Hypothalamus (tissue), 51 donors: Measurements from ENCODE around the gene MAP1LC3B2.

Experiments
- DNase-seq, 51 donors: peaks; one replicate each; lab custom pipeline; 2025; lab: John Stamatoyannopoulos, UW

Gene MAP1LC3B2

DNA sequence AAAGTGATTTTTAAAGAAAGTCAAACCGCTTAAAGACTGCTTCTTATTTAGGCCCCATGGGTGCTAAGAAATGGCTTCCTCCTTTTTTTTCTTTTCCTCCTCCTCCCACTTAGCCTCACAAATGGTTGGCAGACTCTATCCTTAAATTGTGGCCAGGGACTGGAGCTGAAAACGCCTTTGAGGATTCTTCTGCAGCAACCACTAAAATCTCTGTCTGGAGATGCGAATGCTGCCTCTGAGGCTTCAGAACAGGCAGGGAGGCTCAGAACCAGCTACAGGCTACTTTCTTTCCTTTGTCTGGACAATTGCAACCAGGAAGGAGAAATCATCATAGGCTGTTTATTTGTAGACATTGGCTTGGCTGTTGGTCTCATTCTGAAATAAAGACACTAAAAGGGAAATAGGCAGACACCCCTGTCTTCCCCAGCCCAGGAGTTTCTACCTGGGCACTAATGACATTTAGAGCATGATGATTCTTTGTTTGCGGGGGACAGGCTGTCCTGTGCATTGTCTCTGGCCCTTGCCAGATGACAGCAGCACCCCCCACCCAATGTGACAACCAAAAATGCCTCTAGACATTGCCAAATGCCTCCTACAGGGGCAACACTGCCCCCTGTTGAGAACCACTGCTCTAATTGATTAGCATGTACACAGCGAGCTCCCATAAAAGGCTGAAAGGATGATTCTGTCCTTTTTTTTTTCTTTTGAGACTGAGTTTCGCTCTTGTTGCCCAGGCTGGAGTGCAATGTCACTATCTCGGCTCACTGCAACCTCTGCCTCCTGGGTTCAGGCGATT is 50.3 kb downstream of the MAP1LC3B2 start:
- peak in 1 of 51 donors; percentile 5 for DNase-seq

DNA sequence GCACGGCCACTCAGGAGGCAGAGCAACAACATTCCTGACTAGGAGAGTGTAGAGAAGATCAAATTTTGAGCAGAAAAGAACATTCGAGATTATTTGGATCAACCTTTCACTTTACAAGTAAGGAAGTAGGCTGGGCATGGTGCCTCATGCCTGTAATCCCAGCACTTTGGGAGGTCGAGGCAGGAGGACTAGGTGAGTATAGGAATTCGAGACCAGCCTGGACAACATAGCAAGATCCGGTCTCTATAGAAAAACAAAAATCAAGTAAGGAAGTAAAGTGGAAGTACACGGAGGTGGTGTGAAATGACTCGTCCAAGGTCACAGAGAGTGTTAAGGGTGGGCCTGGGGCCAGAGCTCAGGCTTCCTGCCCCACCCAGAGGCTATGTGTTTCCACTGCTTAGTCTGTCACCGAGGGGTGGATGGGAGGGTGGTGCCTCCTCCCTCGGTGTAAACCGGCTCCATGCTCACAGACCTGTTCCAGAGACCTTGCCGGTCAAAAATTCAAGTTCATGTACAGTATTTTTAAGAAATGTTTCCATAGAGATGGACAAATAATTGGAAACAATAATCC is 51.9 kb downstream of the MAP1LC3B2 start:
- DNase-seq: no peak

DNA sequence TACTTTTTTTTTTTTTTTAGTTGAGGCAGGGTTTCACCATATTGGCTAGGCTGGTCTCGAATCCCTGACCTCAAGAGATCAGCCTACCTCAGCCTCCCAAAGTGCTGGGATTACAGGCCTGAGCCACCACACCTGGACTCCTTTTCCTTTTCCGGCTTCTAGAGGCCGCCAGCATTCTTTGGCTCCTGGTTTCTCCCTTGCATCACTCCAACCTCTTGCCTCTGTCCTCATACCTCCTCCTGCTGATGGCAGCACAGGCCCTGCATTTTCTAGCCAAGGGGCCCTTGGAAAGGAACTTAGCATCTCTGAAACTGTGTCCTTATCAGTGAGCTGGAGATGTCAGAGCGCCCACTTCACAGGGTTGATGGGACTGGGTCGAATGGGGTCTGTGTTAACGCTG is 53.3 kb downstream of the MAP1LC3B2 start:
- DNase-seq: no peak

DNA sequence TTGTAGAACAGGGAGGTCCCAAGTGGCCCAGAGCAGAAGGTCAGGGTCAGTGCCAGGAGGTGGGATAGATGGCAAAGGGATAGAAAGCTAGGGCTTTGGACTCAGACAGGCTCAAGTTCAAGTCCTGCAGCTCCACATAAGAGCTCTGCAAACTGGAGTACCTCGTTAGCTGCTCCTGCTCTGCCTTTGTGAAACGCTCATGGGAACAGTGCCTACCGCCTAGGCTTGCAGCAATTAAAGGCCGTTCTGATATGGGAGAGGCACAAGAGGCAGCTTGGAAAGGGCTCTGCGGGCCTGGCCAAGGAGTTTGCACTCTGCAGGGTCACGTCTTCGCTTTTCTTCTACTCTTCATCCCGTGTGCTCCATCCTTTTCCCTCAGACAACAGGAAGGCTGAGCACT is 54.1 kb downstream of the MAP1LC3B2 start:
- no peak for DNase-seq

DNA sequence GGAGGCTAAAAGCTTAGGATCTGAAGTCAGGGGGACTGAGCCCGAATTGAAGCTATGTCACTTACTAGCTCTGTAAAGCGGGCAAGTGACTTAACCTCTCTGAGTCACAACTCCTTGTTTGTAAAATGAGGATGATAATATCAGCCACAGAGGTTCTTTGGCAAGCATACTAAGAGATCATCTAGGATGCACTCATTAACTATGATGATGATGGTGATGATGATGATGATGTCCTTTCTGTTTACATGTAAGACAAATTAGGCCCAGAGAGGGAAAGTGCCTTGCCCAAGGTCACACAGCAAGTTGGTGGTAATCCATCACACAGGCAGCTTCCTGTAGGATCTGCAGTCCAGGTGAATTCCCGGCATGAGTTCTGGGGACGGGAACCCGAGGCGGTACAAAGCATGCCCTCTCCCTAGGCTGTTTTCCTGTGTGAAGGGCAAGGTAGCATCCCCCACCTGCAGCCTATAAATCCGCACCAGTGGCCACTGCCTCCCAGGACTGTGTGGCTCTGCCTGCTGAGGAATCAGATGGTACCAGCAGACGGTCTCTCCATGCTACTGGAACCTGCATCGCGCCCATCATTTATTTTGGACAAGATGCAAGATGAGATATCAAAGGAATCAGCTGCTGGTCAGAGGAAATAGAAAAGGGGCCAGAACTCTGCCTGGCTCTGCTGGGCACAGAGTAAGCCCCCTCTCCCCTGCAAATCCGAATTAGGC is 55.2 kb downstream of the MAP1LC3B2 start:
- DNase-seq: no peak

DNA sequence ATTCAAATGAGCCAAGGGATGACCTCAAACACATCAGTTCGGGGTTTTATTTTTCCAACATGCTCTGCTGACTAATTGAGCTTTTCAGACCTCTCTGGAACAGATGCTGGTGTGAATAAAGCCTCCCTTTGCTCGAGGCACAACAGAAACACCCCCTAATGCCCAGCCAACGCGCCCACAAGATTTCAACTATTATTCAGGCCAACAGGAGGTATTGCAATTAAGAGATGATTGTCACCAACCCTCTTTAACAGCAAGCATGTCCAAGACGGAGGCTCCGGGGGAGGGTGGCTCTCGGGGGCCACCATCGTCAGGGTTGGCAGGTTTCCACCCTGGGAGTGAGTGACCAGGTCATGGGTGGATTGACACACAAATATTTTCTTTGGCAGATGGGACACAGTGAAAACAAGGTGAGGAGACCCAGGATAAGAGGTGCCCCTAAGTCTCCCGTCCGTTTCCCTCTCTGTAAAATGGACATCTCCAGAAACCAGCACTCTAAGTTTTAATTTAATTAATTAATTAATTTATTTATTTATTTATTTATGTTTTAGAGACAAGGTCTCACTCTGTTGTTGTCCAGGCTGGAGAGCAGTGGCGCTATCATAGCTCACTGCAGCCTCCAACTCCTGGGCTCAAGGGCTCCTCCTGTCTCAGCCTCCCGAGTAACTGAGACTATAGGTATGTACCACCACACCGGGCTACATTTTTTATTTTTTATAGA is 56.1 kb downstream of the MAP1LC3B2 start:
- no peak for DNase-seq

DNA sequence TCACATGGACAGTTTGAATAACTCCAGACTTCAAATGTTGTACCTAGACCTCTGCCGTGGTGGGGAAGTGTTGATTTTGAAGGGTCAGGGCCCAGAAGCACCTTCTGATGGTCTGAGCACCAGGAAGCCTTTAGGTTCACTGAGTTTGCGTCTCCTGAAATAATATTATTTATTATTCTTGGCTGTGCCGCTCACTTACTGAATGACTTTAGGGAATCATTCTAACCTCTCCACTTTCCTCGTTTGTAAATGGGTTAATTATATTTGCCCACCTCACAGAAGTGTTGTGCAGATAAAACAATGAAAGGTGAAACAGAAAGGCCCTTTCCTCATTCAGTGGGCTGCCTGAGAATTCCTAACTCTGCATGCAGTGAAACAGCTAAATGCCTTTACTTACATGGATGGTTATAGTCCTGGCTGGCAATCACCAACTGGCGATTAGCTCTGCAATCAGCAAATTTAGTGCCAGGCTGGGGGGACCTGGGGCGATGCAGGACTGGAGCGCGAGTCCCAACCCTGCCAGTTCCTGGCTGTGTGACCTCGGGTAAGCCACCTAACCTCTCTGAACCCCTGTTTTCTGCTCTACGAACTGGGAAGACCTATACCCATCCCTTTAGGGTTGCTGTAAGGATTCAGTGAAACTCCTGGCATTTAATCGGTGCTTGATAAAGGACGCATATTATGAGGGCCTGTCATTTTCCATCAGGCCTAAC is 57.5 kb downstream of the MAP1LC3B2 start:
- no peak for DNase-seq

DNA sequence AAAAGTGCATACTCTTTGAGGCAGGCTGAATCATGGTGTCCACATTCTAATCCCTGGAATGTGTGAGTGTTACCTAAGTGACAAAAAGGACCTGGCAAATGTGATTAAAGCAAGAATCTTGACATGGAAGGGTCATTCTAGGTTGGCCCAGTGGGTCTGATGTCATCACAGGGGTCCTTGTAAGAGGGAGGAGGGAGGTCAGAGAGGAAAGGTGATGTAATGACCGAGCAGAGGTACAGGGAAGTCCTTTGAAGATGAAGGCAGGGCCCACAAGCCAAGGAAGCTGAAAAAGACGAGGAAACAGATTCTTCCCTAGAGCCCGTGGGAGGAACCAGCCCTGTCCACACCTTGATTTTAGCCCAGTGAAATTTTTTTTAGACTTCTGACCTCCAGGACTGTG is 60.1 kb downstream of the MAP1LC3B2 start:
- no peak for DNase-seq

DNA sequence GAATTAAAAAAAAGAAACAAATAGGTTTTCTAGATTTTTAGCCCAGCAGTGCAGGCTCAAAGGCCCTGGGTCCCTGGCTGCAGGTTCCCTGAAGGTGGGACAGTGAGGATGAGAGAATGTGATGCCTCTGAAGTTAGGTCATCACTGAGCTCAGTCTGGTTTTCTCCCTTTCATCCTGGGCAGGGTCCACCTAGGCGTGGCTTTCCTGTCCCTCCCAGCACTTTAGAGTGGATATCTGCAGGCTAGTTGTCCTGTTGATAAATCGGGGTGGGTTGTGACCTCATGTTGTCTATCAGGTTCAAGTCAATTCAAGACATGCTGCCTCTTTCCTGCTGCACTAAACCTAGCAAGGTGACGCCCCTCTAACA is 60.9 kb downstream of the MAP1LC3B2 start:
- DNase-seq: no peak

DNA sequence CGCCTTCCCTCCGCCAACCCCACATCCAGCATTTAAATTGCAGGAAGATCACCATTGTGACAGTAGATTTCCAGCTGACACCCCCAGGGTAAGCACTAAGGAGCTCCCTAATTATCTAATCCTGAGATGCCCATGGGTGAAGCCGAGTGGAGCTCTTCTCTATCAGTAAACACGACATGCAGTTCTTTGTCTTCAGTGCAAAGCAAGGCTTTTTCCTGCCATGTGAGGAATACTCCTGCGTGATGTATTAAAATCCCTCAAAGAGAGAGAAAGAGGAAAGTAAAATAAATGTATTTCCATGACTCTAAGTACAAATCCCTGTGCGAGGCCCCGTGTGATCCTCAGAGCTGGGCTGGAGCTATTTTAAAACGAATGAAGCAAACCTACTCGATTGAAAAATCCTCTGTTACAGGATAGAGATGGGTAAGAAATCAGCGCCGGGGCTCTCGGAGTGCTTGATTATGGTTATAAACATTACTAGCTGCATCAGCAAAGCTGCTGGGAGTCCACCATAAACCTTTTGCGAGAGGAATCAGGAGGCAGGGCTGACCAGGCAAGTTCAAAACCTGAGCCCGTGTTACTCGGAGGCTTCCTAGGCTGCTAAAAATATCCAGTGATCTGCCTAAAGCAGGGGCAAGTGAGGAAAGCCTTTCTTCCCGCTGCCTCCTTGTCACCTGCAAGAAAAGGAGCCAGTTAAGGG is 61.5 kb downstream of the MAP1LC3B2 start:
- peak in 3 of 51 donors; percentile 4 to 32 (median 5) for DNase-seq

DNA sequence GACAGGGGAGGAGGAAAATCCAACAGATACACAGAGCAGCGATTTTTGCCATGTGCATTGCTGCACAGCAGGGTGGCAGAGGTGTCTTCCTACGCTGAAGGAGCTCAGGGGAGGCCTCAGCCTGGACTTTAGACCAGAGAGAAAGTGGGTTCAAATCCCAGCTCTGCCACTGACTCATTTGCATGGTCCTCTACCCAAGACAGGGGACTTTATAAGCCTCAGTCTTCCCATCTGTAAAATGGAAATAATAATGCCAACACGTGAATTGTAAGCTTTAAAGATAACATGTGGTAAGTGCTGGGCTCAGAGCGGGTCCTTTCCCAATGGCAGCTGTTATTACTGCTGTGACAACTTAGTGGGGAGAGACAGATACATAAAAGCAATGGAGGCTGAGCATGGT is 62.0 kb downstream of the MAP1LC3B2 start:
- DNase-seq: no peak

DNA sequence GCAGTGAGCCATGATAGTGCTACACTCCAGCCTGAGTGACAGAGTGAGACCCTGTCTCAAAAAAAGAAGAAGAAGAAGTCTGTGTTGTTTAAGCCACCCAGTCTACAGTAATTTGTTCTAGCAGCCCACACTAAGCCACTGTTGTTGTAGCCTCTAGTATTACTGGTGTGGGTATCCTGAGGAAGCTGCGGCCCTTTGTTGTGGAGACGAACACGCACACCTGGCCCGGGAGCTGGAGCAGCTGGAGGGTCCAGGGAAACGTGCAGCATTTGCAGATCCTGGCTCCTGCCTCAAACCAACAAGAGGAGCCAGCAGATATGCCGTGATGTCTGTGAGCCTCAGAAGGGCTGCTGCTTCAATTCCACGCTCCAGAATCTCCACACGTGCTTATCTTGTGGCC is 65.3 kb downstream of the MAP1LC3B2 start:
- DNase-seq: no peak

DNA sequence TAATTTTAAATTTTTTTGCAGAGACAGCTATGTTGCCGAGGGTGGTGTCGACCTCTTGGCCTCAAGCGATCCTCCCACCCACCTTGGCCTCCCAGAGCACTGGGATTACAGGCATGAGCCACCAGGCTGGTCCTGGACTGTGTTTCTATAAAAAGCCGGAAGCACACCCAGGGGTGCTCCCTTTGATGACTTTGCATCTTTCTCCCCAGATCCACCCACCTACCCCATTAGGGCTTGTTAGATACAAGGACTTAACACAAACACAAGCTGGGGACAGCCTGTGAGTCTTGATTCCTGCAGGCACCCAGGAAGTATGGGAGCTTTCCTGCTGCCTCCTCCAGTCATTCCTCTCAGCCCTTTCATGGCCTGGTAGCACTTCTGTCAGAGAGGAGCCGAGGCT is 67.0 kb downstream of the MAP1LC3B2 start:
- no peak for DNase-seq
